GM12891 (cell line): ENCODE measurements around the gene USP32.

Source experiments
- DNase-seq: peaks from one replicate; pipeline ENCODE4 v3.0.0; 2011; ENCODE audit warnings: low spot score; ENCODE audit not compliant: insufficient read length
- FAIRE-seq: peaks from 2 replicates; lab custom pipeline; 2011; peaks lifted over from hg19 to GRCh38; lab: Jason Lieb, UNC
- PAX5 ChIP-seq: IDR thresholded peaks from 2 replicates; pipeline ENCODE4 v1.6.1; 2011; ENCODE audit warnings: low read length, moderate library complexity, mild to moderate bottlenecking; ENCODE audit not compliant: insufficient read depth, severe bottlenecking
- POLR2A ChIP-seq: IDR thresholded peaks from 2 replicates; pipeline ENCODE4 v1.6.1; 2011; ENCODE audit warnings: low read depth, low read length, control low read depth
- POLR2AphosphoS5 ChIP-seq: IDR thresholded peaks from 2 replicates; pipeline ENCODE4 v1.6.1; 2011; ENCODE audit warnings: low read depth, low read length, control low read depth
- POU2F2 ChIP-seq: IDR thresholded peaks from 2 replicates; pipeline ENCODE4 v1.6.1; 2011; ENCODE audit warnings: low read depth, mild to moderate bottlenecking, control low read depth, low read length, moderate library complexity
- SPI1 ChIP-seq: IDR thresholded peaks from 2 replicates; pipeline ENCODE4 v1.6.1; 2011; ENCODE audit warnings: low read depth, low read length, control low read depth
- TAF1 ChIP-seq: IDR thresholded peaks from 2 replicates; pipeline ENCODE4 v1.6.1; 2011; ENCODE audit warnings: low read depth, low read length, control low read depth

Gene USP32

GRCh38 chr17:60403962-60404361, 12.0 kb upstream of the USP32 start:
- TF ChIP-seq TAF1 (no peak), POLR2AphosphoS5 (no peak), POLR2A (no peak), POU2F2 (no peak), SPI1 (no peak), PAX5 (no peak)
- FAIRE-seq (no peak), DNase-seq (no peak)

- no peak for FAIRE-seq
- TF ChIP-seq TAF1, result no peak
- TF ChIP-seq SPI1, result no peak
- no peak for TF ChIP-seq POLR2AphosphoS5
- no peak for TF ChIP-seq POU2F2
- TF ChIP-seq PAX5, result no peak
- TF ChIP-seq POLR2A, result no peak
Measured at GRCh38 chr17:60403523-60403810, 11.5 kb upstream of the USP32 start.

GRCh38 chr17:60401819-60402218, 9.9 kb upstream of the USP32 start:
- TF ChIP-seq SPI1 (no peak), POLR2A (no peak)
- no peak for FAIRE-seq

More at GRCh38 chr17:60403523-60403810, 11.5 kb upstream of the USP32 start:
- no peak for DNase-seq

GRCh38 chr17:60398227-60398959, 6.5 kb upstream of the USP32 start:
- TF ChIP-seq POU2F2 (no peak), SPI1 (peak; percentile 77)
- DNase-seq (no peak), FAIRE-seq (peak; percentile 69)

More at GRCh38 chr17:60401819-60402218, 9.9 kb upstream of the USP32 start:
- no peak for DNase-seq

- no peak for FAIRE-seq
- TF ChIP-seq POLR2A, result no peak
- no peak for TF ChIP-seq POLR2AphosphoS5
- no peak for TF ChIP-seq PAX5
- TF ChIP-seq TAF1, result no peak
- no peak for TF ChIP-seq SPI1
- no peak for TF ChIP-seq POU2F2
- DNase-seq, result no peak
Measured at GRCh38 chr17:60396412-60396811, 4.5 kb upstream of the USP32 start.

GRCh38 chr17:60395508-60396065, 3.7 kb upstream of the USP32 start:
- DNase-seq (no peak), FAIRE-seq (no peak)
- TF ChIP-seq POLR2AphosphoS5 (no peak), SPI1 (no peak), PAX5 (no peak), POLR2A (no peak), TAF1 (no peak), POU2F2 (no peak)

- TF ChIP-seq POU2F2 (no peak), PAX5 (no peak), TAF1 (no peak), POLR2A (no peak), POLR2AphosphoS5 (no peak), SPI1 (no peak)
- DNase-seq (no peak), FAIRE-seq (no peak)
Measured at GRCh38 chr17:60393840-60394723, 2.1 kb upstream of the USP32 start.

- FAIRE-seq (peak; percentile 16), DNase-seq (no peak)
- TF ChIP-seq SPI1 (no peak), TAF1 (no peak), POU2F2 (peak; percentile 16; the same call in 1 of the 2 replicates), POLR2A (no peak)
Measured at GRCh38 chr17:60392845-60393702, 1.1 kb upstream of the USP32 start.

GRCh38 chr17:60391471-60392041, 377 bp downstream of the USP32 start:
- DNase-seq (no peak), FAIRE-seq (no peak)
- TF ChIP-seq POU2F2 (0 out of 2 replicates have a peak, but pooled peaks have one; percentile 46), TAF1 (no peak), POLR2A (no peak), POLR2AphosphoS5 (peak; percentile 19; the same call in 1 of the 2 replicates)
